GM21360 (cell line): ENCODE measurements around the gene ESPL1.
"Not testable (repeated sequence)": the region's sequence is repeated elsewhere in the genome, so short reads cannot be mapped to it uniquely, and the experiment has no call there.

Source experiments
- ATAC-seq: cut with Tn5 transposase; IDR thresholded peaks from one replicate; pipeline ENCODE4 v1.9.1; 2021; ENCODE audit warnings: mild to moderate bottlenecking, moderate library complexity; ENCODE audit not compliant: unreplicated experiment

The ESPL1 gene

GRCh38 chr12:53297106-53297505 is 29.0 kb downstream of the ESPL1 start:
- ATAC-seq, result not testable (repeated sequence)

GRCh38 chr12:53298164-53298563 is 30.1 kb downstream of the ESPL1 start:
- no peak for ATAC-seq

- no peak for ATAC-seq
Observed at GRCh38 chr12:53299101-53299453, 31.0 kb downstream of the ESPL1 start.

- peak; percentile 52 for ATAC-seq
Observed at GRCh38 chr12:53299454-53300180, 31.5 kb downstream of the ESPL1 start, which contains the start of gene MYG1. Gene MYG1, plus strand, starts transcription at chr12:53299695. Its CDS starts 43 bp downstream, at chr12:53299738.

- ATAC-seq, result no peak
Observed at GRCh38 chr12:53300187-53300586, 32.1 kb downstream of the ESPL1 start.

GRCh38 chr12:53302903-53303302 is 34.8 kb downstream of the ESPL1 start:
- no peak for ATAC-seq

GRCh38 chr12:53306826-53307225 is 38.7 kb downstream of the ESPL1 start:
- no peak for ATAC-seq

- no peak for ATAC-seq
Observed at GRCh38 chr12:53308276-53308675, 40.2 kb downstream of the ESPL1 start.

- no peak for ATAC-seq
Observed at GRCh38 chr12:53313996-53314395, 45.9 kb downstream of the ESPL1 start.

GRCh38 chr12:53320352-53321195 is 52.5 kb downstream of the ESPL1 start:
- ATAC-seq, result no peak

GRCh38 chr12:53324113-53324778 is 56.1 kb downstream of the ESPL1 start:
- ATAC-seq, result peak; percentile 16

GRCh38 chr12:53324779-53325510 is 56.8 kb downstream of the ESPL1 start:
- peak; percentile 45 for ATAC-seq

- ATAC-seq, result no peak
Observed at GRCh38 chr12:53325511-53326061, 57.5 kb downstream of the ESPL1 start.

GRCh38 chr12:53326460-53327185 is 58.5 kb downstream of the ESPL1 start:
- ATAC-seq, result no peak

- no peak for ATAC-seq
Observed at GRCh38 chr12:53327435-53328042, 59.4 kb downstream of the ESPL1 start.

- no peak for ATAC-seq
Observed at GRCh38 chr12:53328043-53328435, 59.9 kb downstream of the ESPL1 start.

GRCh38 chr12:53330671-53331070 is 62.6 kb downstream of the ESPL1 start:
- ATAC-seq, result no peak

- not testable (repeated sequence) for ATAC-seq
Observed at GRCh38 chr12:53332339-53332738, 64.2 kb downstream of the ESPL1 start.

- no peak for ATAC-seq
Observed at GRCh38 chr12:53332744-53333143, 64.6 kb downstream of the ESPL1 start.
